COR-L47 (cell line): Measurements from ENCODE around the gene ANO6.
A peak's percentile ranks its signal among the peaks of the same experiment; 100 is the strongest.
"Not testable (repeated sequence)": the region's sequence is repeated elsewhere in the genome, so short reads cannot be mapped to it uniquely, and the experiment has no call there.

ENCODE experiments used
- DNase-seq: peaks from one replicate; lab custom pipeline; 2025; lab: John Stamatoyannopoulos, UW

ANO6 gene

DNA sequence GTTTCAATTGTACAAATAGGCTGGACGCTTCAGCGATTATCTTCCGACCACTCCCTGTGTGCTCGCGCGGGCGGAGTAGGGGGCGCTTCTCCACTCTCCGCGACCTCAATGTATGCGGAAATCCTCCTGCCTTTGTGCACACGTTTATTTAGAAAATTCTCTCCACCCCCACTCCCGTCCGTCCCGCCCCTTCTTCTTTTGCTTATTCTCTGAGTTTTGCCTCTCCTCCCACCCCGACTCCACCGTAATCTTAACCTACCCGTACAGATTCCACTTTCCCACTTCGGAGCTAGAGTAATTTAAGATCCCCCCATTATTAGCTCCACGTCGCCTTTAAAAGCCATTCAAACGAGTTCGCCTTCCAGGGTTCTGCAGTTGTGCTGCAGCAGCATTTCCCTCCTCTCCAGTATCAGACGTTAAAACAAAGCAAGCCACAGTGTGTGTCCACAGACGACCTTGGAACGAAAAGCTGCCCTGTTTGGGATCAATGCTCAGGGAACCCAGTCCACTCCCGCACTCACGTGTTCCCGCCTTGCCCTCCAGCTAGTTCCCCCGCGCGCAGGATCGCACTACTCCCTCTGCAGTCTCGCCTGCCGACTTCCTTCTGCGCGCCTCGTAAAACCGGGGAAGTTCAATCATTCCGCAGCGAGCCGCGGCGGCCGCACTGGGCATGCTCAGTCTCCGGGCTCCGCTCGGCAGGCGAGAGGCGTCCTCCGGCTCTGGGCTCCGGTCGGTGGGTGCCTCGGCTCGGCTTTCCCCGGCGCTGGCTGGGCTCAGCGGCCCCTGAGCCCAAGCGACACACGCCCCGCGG lies at the start of gene ANO6:
ANO6 (plus strand) TSS at position 677 of the 811 bp plus-strand sequence. CDS start 227 bp downstream, outside the sequence.
- peak; percentile 78 for DNase-seq

- DNase-seq = no peak
These were observed 46.9 kb upstream of the ANO6 start for GRCh38 chr12:45168976-45169375.

- DNase-seq = peak; percentile 57
These were observed 45.3 kb upstream of the ANO6 start for GRCh38 chr12:45170456-45171042.

GRCh38 chr12:45173293-45173692 lies 42.6 kb upstream of the ANO6 start:
- DNase-seq = not testable (repeated sequence)

DNA sequence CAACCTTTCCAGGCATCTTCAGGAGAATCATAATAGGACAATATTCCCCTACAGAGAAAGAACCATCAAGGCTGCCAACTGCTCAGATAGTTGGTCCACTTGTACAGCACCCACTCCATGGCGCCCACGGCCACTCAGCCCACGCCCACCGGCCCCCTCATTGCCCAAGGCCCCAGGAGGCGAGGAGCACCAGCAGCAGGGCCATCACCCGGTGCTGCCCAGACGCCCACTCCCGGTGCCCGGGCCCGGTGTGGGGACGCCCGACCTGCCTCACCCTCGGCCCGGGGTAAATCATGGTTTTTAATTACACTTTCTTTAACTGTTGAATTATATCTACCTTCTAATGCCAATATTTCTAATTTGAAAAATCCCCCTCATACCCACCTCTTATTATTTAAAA lies 41.3 kb upstream of the ANO6 start:
- no peak for DNase-seq

DNA sequence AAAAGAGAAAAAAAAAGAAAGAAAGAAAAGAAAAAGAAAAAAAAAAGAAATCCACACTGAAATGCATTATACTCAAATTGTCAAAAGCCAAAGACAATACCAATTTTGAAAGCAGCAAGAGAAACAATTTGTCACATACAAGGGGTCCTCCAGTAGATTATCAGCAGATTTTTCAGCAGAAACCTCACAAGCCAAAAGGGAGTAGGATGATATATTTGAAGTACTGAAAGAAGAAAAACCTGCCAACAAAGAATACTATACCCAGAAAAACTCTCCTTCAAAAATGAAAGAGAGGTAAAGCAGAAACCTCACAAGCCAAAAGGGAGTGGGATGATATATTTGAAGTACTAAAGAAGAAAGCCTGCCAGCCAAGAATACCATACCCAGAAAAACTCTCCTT lies 37.1 kb upstream of the ANO6 start:
- DNase-seq = no peak

- DNase-seq = no peak
These were observed 33.4 kb upstream of the ANO6 start for GRCh38 chr12:45182511-45182910.

DNA sequence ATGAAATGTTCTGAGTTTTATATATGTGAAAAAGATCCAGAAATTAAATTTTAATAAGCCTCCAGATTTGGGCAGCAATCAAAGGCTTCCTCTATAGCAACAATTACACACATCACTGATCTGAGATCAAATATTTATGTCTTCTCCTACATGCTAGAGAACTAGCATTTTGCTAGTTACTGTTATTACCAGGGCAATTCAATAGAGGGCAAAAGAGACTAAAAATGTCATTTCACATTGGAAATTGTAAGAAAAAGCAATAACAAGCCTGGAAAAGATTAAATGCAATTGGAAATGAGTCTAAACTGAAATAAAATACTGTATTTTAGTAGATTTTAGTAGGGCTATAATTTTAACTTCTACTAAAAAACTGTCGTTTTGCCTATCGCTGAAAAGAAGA lies 32.6 kb upstream of the ANO6 start:
- no peak for DNase-seq

DNA sequence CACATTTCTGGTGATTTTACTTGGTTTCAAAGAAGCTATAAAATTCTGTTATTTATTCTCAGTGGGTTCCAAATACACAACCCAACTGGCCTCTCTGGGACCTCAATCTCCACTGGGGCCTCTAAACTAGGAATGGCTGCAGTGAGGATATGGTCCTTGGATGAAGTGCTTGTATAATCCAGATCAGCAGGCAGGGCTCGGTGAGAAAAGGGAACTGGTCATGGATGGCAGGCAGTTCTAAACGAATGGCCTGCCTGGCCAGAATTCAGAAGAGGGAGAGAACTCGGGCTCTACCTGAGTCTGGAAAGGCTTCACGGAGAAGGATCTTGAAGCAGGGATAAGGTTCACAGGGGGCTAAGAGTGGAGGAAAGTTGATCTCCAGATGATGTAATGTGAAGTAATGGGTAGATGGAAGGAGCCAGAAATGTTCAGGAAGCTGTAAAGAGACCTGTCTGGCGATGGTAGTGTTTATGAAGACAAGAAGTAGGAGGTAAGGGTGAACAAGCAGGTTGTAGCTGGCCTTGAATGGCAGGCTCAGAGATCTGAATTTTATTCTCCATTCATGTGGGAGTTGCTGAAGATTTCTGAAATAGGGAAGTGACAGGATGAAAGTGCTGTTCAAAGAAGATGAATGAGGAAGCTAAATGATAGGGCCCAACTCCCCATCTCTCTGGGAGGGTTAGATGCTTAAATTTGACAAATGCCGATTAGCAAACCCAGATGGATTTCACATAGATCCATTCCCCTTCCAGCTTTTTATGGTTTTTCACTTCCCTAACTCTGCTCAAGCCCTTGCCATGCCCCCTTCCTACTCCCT lies 31.5 kb upstream of the ANO6 start:
- no peak for DNase-seq

DNA sequence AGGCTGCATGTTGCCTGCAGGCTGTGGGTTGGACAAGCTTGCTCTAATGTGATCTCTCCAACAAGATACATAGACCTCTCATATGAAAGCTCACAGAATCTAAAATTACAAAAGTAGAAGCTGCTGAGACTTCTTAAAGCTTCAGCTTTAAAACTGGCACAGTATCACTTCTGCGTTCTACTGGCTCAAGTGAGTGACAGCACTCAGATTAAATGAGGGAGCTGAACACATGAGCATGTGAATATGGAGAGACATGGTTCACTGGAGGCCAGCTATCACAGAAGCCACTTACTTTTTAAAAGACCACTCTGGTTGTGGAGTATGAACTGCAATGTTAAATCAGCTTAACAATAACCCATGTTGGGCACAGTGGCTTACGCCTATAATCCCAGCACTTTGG lies 29.1 kb upstream of the ANO6 start:
- DNase-seq = no peak

- no peak for DNase-seq
These were observed 26.0 kb upstream of the ANO6 start for GRCh38 chr12:45189766-45190403.

DNA sequence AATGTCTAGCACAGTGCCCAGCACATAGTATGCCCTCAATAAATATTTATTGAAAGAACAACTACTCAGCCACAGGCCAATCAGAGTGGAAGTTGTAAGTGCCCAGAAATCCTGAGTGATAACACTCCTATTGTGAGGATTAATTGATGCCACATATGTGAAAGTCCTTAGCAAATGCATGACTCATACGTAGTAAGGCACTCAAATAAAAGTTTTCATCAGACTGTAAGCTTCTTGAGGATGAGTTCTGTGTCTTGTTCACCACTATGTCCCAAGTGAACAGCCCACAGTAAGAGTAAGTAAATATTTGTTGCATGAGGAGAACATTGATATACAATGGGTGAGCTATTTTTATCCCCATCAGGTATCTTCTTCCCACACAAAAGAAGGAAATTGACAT lies 24.7 kb upstream of the ANO6 start:
- no peak for DNase-seq

DNA sequence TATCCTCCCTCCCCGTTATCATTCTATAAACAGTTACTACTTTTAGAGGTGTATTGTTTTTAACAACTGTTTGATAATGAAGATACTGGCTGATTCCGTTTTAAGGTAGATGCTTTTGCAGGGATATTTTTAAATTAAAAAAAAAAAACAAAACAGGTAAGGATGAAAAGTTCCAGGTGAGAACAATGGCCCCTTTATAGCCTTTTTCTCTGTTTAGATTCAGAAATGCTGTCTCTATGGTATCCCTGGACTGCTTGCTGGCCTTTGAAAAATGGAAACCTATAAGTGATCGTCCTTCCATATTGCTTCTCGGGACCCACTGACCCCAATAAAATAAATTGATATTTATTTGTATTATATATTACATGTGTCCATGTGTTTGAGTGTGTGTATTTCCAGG lies 23.2 kb upstream of the ANO6 start:
- no peak for DNase-seq

- no peak for DNase-seq
These were observed 15.3 kb upstream of the ANO6 start for GRCh38 chr12:45200491-45201043.

DNA sequence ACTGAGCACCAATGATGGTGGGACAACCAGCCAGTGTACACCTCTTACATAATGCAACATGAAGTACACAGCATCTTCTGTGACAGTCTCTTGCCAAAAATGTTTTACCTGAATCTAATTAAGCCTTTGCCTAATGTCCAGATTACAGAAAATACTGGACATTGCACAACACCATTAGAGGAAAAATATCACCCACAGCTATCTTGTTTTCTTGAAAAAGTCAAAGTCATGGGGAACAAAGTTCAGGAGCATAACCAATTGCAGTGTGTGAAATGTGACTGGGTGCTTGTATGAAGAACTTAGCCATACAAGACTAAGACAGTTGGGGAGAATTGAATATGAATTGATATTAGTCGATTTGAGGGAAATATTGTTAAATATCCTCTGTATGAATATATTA lies 12.1 kb upstream of the ANO6 start:
- no peak for DNase-seq

- no peak for DNase-seq
These were observed 11.1 kb upstream of the ANO6 start for GRCh38 chr12:45204757-45205156.

- no peak for DNase-seq
These were observed 10.6 kb upstream of the ANO6 start for GRCh38 chr12:45205165-45205825.

GRCh38 chr12:45208604-45209487 lies 7.0 kb upstream of the ANO6 start:
- DNase-seq = no peak

- no peak for DNase-seq
These were observed 6.1 kb upstream of the ANO6 start for GRCh38 chr12:45209784-45210183.

- DNase-seq = no peak
These were observed 3.8 kb upstream of the ANO6 start for GRCh38 chr12:45212064-45212463.

DNA sequence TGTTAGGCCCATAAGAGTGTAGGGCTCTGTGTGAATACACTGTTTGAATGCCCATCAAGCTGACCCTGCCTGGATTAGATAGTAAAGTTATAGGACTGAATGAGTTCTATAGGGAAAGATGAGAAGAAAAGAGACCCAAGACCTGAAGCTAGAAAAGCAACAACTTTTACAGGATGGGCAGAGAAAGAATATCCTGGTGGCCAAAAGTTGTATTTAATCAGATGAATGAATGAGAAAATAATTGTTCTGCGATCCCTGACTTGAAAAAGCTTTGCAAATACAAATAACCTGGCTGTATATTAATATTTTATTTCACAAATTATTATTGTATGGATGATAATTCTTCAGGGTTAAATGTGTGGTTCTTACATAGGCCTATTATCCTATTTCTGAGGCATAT lies 2.8 kb upstream of the ANO6 start:
- DNase-seq = no peak
